Activated CD4-positive, alpha-beta T cell treated with anti-CD3 and anti-CD28 coated beads, Interleukin-10, Interleukin-2, amounts not matched to agents 100 ng/mL and 50 ng/mL, durations not matched to agents 16 hours and 8 hours (primary cell): ENCODE data around the gene CBX2.

ENCODE experiments used
- DNase-seq: peaks from one replicate; pipeline ENCODE4 v3.0.0-alpha.2; 2020

The CBX2 gene

DNA sequence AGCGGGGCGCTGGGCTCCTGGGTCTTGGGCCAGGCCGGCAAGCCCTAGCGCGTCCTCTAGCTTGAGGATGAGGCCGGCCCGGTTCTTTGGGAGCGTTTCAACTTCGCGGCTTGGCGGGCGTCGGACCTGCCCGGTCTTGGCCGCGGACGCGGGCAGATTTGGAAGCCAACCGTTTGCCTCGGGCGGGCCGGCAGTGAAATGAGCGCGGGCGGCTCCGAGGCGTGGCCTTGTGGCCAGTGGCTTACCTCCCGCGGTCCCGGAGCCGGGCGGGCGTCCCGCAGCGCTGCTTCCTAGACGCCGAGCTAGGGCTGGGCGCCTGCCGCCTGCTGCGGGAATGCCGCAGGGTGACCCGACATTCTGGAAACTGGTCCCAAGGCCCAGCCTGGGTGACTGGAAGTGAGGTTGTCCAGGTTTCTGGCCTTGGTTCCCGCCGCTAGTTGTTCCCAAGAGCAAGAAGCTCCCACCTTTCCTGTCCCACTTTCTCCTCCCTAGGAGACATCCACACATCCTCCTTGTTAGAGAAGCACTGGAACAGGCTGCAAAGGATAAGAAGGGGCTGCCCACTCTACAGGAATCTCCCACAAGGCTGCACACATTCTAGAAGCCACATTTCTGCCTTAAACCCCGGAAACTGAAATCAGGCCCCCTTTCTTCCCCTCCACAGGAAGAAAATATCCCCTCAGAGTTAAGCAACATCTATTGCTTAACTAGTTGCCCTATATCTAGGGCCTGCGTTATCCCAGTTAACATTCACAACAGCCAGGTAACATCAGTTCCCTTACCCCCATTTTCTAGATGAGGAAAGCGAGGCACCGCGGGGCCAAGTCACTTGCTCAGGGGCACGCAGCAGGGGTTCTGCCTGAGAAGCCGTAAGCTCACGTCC, 23.4 kb downstream of the CBX2 start:
- no peak for DNase-seq

DNA sequence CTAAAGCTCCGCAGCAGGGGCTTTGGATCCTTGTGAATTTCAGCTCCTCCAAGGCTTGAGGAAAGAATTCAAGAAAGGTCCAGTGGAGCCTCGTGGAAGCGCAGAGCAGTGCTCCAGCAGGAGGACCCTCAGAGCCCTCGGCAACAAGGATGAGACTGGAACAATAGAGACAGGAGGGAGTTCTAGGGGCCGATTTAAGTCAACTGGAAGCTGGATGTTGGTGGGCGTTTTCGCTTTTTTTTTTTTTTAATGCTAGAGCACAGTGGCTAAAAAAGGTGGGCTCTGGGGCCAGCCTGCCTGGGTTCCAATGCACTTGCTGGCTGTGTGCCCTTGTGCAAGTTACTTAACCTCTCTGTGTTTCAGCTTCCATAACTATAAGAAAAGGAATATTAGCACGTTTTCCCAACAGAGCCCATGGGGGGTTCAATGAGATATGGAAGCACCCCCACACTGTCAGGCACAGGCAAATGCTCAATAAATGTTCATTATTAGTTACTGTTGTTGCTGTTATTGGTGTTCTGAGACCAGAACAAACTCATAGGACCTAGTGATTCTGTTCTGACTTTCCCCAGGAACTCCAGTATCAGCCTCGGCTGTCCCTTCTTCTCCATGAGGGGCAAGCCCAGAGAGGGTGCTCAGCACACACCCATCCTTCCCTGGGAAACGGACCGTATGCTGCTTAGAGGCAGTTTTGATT, 24.2 kb downstream of the CBX2 start:
- no peak for DNase-seq

DNA sequence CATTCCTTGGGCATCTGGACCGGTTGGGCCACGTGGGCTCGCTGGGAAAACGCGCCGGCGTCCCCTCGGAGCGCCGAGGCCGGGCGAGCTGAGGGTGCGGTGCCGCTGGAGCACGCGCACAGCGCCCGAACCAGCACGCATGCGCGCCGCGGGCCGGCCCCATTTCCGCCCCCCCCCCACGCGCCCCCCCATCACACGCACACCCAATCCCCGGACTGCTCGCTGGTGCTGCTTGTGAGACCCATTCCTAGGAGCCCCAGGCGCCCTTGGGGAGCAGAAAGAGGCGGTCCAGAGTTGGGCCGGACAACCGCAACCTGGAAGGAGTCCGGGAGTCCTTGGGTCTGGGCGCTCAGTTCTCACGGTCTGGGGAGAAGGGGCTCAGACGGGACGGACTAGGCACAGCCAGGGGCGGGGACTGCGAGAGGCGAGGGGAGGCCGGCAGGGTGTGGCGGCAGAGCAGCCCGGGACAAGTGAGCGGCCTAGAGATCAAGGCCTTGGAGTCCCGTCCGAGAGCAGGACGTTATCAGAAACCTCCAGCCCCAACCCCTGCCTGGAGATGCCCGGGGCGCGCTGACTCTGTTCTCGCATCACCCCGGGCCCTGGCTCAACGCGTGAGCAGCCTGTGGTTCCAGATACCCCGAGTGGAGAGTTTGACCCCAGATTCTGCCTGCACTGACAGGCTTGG, 24.9 kb downstream of the CBX2 start:
- DNase-seq: no peak

DNA sequence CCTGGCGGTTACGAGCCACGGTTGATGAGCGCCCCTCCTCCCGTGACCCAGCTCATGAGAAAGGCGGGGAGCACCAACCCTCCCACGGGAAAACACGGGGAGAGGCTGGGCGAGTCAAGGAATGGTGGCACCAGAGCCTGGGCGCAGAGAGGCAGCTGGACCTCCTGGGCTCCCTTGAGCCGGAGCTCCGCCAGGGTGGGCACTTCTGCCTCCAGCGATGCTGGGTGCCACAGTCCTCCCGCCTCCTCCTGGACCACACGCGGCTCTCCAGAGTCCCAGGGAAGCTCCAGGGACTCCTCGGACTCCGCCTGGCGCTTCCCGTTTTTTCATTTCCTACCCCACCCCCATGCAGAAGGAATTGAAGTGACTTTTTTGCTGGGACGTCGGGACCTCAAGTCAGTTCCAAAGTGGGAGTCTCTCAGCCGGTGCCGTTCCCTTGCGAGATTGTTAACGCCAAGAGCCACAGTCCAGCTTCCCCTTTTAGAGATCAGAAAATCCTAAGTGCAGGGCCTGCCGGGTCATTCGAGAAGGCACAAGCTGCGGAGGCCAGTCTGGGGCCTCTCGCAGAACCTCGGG, 25.6 kb downstream of the CBX2 start:
- no peak for DNase-seq

DNA sequence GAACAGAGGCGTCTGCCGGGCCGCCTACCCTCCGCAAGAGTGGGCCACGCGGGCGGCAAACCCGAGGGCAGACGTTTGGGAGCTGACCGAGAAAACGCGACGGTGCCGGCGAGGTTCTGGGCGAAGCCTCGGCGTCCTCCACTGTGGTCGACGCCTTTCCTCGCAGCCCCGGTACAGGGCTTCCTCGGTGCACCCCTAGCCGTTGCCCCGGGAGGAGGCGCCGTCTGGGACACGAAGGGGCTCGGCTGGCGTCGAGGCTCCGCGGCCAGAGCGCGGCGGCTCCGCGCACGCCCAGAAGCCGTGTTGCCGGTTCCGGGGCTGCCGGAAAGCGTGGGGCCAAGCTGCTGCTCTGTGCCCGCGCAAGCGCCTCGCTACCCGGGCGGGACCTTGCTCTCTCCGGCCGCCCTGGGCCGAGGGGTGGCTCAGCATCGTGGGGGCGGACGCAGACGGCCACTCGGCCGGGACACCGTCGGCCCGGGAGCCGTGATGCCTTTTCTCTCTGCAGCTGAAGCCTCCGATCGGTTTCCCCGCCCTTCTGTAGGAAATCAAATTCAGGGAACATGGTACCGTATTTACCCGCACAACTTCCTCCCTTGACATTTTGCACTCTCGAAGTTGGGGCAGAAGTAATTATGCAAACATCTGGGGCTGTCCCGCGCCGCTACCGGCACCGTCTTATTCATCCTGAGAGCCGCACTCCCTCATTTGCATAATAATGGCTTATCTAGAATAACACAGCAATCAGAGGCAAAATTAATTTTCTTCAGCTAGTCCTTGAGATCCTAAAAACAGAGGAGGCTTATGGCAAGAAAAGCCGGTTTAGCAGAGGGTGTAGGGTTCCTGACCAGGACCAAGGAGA, 26.3 kb downstream of the CBX2 start:
- DNase-seq: peak; percentile 88

DNA sequence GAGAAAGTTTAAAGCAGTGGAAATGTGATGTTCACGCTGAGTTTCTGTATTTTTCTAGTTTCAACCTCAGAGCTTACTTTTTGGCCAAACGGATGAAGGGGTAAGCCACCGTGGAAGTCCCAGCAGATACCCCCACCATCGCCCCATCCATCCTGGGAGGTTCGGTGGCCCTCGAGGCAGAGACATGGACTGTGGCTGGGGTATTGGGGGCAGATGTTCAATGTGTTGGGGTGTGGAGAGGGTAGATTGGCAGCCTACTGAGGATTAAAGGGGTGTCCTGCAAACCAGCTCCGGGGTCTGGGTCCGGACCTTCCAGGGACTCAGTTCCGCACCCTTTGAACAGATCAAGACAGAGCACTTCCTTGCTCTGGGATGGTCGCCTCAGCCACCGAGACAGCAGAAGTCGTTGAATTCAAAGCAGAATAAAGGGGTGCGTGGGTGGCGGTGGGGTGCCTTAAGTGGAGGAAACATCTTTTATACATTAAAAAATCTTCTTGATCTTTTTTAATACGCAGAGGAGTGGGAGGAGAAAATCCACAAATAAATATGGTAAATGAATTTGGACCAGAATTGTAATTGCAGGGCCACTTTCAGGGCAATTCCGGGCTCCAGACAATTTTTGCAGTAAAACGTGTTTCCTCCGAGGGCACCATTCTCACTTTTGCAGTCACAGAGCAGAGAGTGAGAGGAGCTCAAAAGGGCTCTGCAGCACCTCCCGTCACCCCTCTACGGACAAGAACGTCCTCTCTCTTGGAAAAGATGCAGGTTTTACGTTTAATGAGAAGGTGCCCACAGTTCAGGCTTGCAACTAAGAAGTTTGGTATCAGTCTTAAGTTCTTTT, 27.1 kb downstream of the CBX2 start:
- no peak for DNase-seq

DNA sequence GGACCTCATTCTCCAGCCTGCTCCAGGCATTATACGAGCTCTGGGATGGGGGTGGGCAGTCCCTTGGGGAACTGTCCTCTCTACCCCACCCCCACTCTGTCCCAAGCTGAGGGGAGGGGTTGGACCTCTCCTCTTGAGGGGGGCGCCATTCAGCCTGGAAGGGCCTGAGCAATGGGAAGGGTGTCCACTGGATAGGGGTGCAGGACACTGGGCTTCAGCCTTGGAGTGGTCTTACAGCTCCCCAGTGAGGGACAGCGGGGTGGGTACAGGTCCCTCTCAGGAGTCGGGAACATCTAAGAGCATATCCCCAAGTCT, 28.5 kb downstream of the CBX2 start:
- no peak for DNase-seq

DNA sequence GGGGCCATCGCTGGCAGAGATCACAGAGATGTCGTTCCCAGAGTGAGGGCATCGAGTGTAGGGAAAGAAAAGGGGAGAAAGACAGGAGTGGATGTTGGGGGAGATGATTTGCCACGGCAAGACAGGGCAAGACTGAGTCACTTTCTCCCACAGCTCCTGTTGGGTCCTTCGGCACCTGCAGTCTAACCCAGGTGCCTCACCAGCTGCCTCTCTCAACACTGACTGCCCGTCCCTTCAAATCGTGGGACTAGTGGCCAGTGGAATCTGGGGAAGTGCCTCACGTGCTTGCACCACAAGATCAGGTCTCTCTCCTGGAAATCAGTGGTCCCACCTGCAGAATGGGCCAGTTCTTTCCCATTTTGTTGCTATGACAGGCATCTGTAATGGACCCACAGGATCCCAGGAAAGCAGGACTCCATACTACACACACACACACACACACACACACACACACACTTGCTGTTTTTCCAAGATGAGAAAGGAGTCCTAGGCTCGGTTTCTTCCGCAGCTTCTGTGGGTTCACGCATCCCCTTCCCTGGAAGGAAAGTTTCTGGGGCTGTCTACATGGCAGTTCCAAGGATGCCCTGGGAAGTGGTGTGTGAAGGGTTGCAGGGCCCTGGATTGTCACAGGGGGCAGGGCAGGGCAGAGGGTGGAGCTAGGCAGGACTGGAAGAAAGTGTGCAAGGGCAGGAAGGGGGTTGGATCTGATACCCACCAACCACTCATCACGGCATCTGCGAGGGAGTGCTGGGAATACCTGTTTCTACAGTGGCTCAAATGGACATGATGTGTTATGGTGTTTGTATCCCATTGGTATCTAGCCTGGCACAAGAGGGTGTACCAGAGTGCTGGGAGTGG, 29.1 kb downstream of the CBX2 start:
- no peak for DNase-seq

DNA sequence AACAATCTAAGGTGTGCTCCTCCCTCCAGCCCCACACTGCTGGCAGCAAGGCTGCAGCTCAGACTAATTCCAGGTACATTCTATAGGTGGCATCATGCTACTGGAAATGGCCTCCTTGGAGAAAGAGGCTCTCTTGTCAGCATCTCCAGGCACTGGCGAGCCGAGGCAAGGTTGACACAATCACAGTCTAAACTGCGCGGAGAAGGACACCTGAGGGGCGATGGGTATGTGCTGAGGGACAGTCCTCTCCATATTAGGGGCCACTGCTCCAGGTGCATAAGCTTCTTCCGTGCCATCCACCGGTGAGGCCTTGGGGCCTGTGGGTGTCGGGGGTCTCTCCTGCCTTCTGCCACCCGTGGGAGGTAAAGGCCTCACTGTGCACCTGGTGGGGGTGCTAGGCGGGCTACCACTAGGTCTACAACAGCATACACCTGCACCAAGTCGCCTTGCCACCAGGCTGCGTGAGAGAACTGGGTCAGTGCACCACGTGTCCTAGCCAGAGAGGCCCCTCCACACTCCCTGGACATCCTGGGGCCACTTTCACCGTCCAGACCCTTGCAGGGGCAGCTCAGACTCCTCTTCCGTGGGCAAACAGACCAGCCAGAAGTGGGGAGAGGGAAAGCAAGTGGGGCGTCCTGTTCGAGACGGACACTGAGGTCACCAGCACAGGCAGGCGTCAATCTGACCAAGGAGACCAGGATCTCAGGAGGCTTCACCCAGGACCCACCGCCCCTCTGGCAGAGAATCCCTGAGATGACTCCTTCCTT, 31.0 kb downstream of the CBX2 start:
- DNase-seq: peak; percentile 51

DNA sequence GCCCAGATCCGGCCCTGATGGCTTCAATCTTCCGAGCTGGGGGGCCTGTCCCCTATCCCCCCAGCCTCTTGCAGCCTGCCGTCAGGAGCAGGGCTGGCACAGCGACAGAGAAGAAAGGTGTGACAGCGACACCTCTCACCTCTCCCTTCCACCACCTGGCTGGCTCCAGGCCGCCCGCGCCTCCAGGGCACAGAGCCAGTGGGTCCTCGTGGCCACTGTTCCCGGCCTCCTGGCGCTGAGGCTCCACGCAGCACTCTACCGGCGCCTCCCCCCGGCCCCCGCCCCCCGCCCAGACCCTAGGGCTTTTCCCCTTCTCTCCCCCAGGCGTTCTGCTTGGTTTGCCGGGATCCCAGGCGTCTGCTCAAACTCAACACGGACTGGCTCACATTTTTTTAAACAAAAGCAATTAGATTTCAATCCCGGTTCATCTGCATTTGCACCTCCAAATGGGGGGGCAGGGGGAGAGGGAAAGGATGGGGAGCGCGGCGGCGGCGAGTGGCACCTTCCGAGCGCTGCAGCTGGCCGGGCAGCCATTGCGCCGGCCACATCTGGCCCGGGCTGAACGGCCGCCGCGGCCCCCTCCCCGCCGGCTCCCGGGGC, 31.7 kb downstream of the CBX2 start:
- no peak for DNase-seq

DNA sequence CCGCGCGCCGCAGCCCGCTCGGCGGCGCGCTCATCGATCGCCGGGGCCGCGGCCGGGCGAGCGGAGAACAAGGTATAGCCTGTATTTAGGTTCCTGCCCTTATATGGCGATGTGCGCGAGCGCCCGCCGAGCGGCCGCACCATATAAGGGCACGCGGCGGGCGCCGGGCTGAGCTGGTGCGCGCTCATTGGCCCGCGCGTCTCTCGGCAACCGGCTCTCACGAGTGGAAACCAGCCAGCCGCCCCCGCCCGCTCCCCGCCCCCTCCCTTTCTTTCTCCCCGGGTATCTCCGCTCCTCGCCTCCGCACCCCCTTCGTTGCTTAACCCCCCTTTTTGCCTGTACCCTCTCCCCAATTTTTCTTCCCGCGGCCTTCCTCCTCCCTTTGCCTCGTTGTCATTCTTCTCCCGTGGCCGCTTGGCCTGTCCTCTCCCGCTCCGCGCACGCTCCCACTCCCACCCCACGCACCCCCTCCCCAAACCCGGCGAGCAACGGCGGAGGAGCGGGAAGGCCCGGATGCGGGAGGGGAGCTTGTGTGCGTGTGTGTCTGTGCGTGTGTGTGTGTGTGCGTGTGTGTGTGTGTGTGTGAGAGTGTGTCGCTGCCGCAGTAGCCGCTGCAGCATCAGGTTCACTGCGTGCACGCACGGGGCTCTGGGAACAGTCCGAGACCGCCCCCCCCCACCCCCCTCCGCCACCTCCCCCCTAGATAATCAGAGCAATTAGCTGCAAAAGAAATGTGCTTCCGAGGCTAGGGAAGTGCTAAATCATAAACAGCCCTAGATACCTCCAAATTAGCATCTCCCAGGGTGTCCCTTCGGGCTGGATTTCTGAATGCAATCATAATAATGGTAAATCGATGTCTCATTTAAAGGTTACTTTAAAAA, 32.4 kb downstream of the CBX2 start:
- DNase-seq: peak; percentile 85

DNA sequence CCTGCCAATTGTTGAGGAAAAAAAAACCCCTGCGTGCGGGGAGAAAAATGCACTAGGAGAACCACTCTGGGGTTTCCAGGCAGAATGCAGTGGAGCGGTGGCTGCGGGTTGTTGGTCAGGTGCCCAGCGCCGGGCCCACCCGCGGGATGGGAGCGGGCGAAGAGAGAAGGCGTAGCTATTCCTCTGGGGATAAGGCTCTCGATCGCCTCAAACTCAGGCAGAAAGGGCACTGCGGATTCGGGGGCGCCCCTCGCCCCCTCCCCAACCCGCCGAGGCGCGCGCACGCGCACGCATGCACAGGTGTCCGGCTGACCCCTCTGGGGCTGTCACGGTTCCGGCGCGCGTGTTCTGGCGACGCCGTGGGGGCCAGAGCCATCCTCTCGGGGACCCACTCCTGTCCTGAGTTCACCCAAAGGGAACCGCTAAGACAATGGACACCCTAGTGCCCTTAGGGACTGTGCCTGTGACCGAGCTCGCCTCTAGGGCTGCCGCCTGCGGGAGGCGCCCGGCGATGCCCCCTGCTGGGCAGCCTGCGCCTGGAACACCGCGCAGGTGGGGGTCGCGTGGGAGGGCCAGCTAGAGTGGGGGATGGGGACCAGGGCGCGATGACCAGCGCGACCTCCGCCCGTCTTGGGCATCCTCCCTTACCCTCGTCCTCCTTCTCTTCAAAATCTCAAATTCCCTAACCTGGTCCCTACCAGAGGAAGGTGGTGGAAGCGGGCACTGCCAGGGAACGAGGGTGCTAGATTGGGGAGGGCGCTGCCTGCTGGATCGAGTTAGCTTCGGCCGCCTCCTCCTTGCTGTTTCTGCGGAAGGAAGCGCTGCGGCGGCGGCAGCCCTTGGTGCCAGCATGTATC, 33.3 kb downstream of the CBX2 start:
- peak; percentile 48 for DNase-seq

DNA sequence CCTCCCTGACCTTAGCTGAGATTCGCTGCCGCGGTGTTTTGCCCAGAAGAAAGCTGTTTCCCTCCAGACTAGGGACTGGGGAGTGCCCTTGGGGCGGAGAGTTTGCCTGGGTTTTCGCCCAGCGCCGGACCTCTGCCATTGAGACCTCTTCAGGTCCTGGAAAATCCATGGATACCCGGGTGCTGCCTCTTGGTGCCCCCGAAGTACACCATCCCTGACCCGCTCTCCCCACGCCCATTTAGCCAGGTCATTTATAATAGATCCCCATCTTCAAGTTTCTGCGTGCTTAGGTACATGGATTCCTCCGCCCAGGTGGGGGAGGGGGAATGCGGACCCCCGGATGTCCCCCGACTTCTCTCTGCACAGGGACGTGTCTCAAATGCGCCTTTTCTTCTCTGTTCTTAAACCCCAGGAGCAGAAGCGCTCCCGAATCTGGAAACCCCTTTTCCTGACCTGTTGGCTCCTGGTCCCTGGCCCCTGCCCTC, 34.0 kb downstream of the CBX2 start:
- DNase-seq: no peak

DNA sequence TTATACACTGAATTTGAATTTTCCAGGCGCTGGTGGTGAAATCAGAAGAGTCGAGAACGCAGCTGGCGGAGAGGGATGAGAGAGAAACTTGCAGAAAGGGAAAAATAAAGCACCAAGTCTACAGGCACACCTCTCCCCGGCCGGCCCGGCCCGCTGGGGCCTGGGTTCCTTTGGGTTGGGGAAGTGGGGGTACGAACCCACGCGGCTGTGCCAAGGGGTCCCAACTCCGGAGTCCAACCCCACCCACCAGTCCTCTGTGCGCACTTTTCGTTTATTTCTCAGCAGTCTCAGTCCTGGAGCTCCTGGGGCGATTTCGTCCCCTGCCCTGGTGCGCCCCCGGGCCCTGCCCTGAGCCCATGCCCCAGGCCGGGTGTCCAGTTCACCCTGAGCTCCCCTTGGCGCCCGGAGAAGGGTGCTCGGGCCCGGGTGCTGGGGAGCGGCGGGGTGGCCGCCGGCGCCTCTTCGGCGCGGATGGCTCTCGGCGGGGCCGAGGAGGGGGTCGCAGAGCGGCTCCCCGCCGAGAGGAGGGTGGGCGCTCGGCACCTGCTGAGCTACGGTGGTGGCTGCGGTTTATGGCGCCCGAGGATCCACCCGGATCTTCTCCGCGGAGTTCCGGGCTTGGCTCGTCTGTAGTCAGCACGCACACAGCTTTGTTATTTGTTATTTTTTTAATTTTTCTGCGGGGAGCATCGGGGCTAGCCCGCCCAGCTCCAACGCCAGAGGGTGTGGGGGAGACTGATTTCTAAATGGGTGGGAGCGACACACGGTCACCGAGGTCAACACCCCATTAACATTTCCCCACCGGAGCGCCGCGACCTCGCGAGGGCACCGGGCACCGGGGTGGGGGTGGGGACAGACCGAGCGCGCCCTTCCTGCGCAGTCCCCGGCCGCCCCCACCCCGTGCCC, 34.7 kb downstream of the CBX2 start:
- DNase-seq: no peak

DNA sequence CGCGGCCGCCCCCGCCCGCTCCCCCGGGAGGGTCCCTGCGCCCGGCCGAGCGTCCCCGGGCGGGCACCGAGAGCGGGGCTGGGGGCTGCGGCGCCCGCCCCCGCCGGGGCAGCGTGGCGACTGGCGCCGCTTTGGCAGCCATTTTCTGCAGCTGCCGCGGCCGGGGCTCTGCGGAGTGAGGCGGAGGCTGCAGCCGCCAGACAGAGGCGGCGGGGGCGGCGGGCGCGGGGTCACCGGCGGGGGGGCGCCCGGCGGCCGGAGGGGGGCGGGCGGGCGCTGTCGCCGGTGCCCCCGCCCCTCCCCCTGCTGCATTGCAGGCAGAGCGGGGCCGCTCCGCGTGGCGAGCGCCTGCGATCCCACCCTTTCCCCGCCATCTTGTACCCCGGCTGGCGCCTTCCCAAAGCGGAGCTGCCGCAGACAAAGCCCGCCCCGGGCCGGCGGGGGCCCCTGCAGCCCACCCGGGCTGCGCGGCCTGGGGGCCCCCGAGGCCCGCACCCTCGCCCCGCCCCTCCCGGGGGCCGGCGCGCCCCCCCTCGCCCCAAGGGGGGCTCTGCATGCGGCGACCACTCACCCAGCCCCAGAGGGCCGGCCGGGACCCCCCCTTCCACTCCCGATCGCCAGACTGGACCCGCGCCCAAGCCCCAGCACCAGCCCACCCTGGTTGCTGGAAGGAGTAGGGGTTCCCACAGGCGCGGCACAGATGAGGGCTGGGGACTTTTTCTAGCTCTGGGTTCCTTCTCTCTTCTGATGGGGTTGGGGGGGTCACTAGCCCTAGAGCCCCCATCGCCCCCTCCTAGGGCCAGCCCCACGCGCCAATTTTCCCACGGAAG, 35.6 kb downstream of the CBX2 start:
- no peak for DNase-seq
